Measurements from ENCODE around the gene ZNF99. TPM values are rescaled to one million over a fixed set of nuclear protein-coding genes. Genes with fewer than 3 reads are reported as not detected.
"Not testable (repeated sequence)": the region's sequence is repeated elsewhere in the genome, so short reads cannot be mapped to it uniquely, and the experiment has no call there.

The ZNF99 gene
- total and polyA plus RNA-seq, 4 donors = 0.01 to 0.31 (median 0.06) TPM; not detected in 1

- ATAC-seq (ENCODE audit: insufficient read depth, low FRiP score) = no peak
- no peak for TF ChIP-seq CTCF (IDR thresholded peaks at IDR 0.05; ENCODE audit: control extremely low read depth, extremely low read depth)
- Histone ChIP-seq H3K36me3 (ENCODE audit: control insufficient read depth in 4 of 4, insufficient read depth in 4 of 4, low read length in 4 of 4) (no peaks in the 10 kb centered on the region), H3K9me3 (ENCODE audit: control insufficient read depth in 4 of 4, insufficient read depth in 3 of 4, low read length in 3 of 4) (peaks cover 0 to 21% (median 8%) of the 10 kb centered on the region in 4 donors), H3K4me1 (ENCODE audit: control insufficient read depth in 5 of 5, insufficient read depth in 5 of 5, low read length in 5 of 5) (no peaks in the 10 kb centered on the region), H3K4me3 (no peak overlapping the region), H3K27ac (ENCODE audit: low read depth in 1 of 2, low read length in 1 of 2) (no peak overlapping the region), H3K9ac (ENCODE audit: insufficient read depth in 1 of 2, low read length in 2 of 2) (no peak overlapping the region), H3K27me3 (ENCODE audit: control insufficient read depth in 3 of 3, insufficient read depth in 3 of 3, low read length in 2 of 3) (no peaks in the 10 kb centered on the region)
- 37 to 46% methylated on average over 5 of the region's 5 CpGs for WGBS, 2 donors
- DNase-seq = no peak
These were observed 13.1 kb upstream of the ZNF99 start for GRCh38 chr19:22797040-22797439.

GRCh38 chr19:22792863-22793262 is 8.9 kb upstream of the ZNF99 start:
- ATAC-seq (ENCODE audit: insufficient read depth, low FRiP score); H3K27ac ChIP-seq (ENCODE audit: low read depth in 1 of 2, low read length in 1 of 2); H3K36me3 ChIP-seq (ENCODE audit: control insufficient read depth in 4 of 4, insufficient read depth in 4 of 4, low read length in 4 of 4); H3K4me1 ChIP-seq (ENCODE audit: control insufficient read depth in 5 of 5, insufficient read depth in 5 of 5, low read length in 5 of 5); DNase-seq; H3K4me3 ChIP-seq; H3K27me3 ChIP-seq (ENCODE audit: control insufficient read depth in 3 of 3, insufficient read depth in 3 of 3, low read length in 2 of 3); H3K9ac ChIP-seq (ENCODE audit: insufficient read depth in 1 of 2, low read length in 2 of 2): not testable (repeated sequence)
- H3K9me3 ChIP-seq (ENCODE audit: control insufficient read depth in 4 of 4, insufficient read depth in 3 of 4, low read length in 3 of 4) = peaks cover 0 to 19% (median 2%) of the 10 kb centered on the region in 4 donors
- WGBS, 2 donors = 91 to 94% methylated on average over 4 of the region's 4 CpGs

- WGBS, 2 donors = 56 to 79% methylated on average over 4 of the region's 4 CpGs
- no peak overlapping the region for H3K4me3 ChIP-seq
- H3K9me3 ChIP-seq (ENCODE audit: control insufficient read depth in 4 of 4, insufficient read depth in 3 of 4, low read length in 3 of 4) = peaks cover 0 to 28% (median 15%) of the 10 kb centered on the region in 4 donors
- no peaks in the 10 kb centered on the region for H3K27me3 ChIP-seq (ENCODE audit: control insufficient read depth in 3 of 3, insufficient read depth in 3 of 3, low read length in 2 of 3)
- ATAC-seq (ENCODE audit: insufficient read depth, low FRiP score) (no peak), DNase-seq (no peak)
- no peak for TF ChIP-seq CTCF (IDR thresholded peaks at IDR 0.05; ENCODE audit: control extremely low read depth, extremely low read depth)
- H3K4me1 ChIP-seq (ENCODE audit: control insufficient read depth in 5 of 5, insufficient read depth in 5 of 5, low read length in 5 of 5) = no peaks in the 10 kb centered on the region
- H3K36me3 ChIP-seq (ENCODE audit: control insufficient read depth in 4 of 4, insufficient read depth in 4 of 4, low read length in 4 of 4) = no peaks in the 10 kb centered on the region
- no peak overlapping the region for H3K27ac ChIP-seq (ENCODE audit: low read depth in 1 of 2, low read length in 1 of 2)
- no peak overlapping the region for H3K9ac ChIP-seq (ENCODE audit: insufficient read depth in 1 of 2, low read length in 2 of 2)
These were observed 47.9 kb downstream of the ZNF99 start for GRCh38 chr19:22735911-22736645.

GRCh38 chr19:22733691-22734090 is 50.3 kb downstream of the ZNF99 start:
- DNase-seq = no peak
- 71 to 84% methylated on average over 7 of the region's 7 CpGs for WGBS, 2 donors
- Histone ChIP-seq H3K4me1 (ENCODE audit: control insufficient read depth in 5 of 5, insufficient read depth in 5 of 5, low read length in 5 of 5) (no peaks in the 10 kb centered on the region), H3K9ac (ENCODE audit: insufficient read depth in 1 of 2, low read length in 2 of 2) (no peak overlapping the region), H3K4me3 (no peak overlapping the region), H3K9me3 (ENCODE audit: control insufficient read depth in 4 of 4, insufficient read depth in 3 of 4, low read length in 3 of 4) (peaks cover 0 to 23% (median 11%) of the 10 kb centered on the region in 4 donors), H3K27ac (ENCODE audit: low read depth in 1 of 2, low read length in 1 of 2) (no peak overlapping the region), H3K27me3 (ENCODE audit: control insufficient read depth in 3 of 3, insufficient read depth in 3 of 3, low read length in 2 of 3) (no peaks in the 10 kb centered on the region), H3K36me3 (ENCODE audit: control insufficient read depth in 4 of 4, insufficient read depth in 4 of 4, low read length in 4 of 4) (no peaks in the 10 kb centered on the region)
- TF ChIP-seq CTCF (IDR thresholded peaks at IDR 0.05; ENCODE audit: control extremely low read depth, extremely low read depth) = no peak
- no peak for ATAC-seq (ENCODE audit: insufficient read depth, low FRiP score)

- not testable (repeated sequence) for H3K4me1 ChIP-seq (ENCODE audit: control insufficient read depth in 5 of 5, insufficient read depth in 5 of 5, low read length in 5 of 5); H3K27me3 ChIP-seq (ENCODE audit: control insufficient read depth in 3 of 3, insufficient read depth in 3 of 3, low read length in 2 of 3); H3K9ac ChIP-seq (ENCODE audit: insufficient read depth in 1 of 2, low read length in 2 of 2); H3K4me3 ChIP-seq; H3K36me3 ChIP-seq (ENCODE audit: control insufficient read depth in 4 of 4, insufficient read depth in 4 of 4, low read length in 4 of 4); ATAC-seq (ENCODE audit: insufficient read depth, low FRiP score); DNase-seq; H3K27ac ChIP-seq (ENCODE audit: low read depth in 1 of 2, low read length in 1 of 2)
- H3K9me3 ChIP-seq (ENCODE audit: control insufficient read depth in 4 of 4, insufficient read depth in 3 of 4, low read length in 3 of 4) = peaks cover 0 to 15% (median 4%) of the 10 kb centered on the region in 4 donors
- 83 to 89% methylated on average over 4 of the region's 4 CpGs for WGBS, 2 donors
These were observed 55.7 kb downstream of the ZNF99 start for GRCh38 chr19:22728214-22728613.

GRCh38 chr19:22721533-22721932 is 62.4 kb downstream of the ZNF99 start:
- not testable (repeated sequence) for ATAC-seq (ENCODE audit: insufficient read depth, low FRiP score); H3K36me3 ChIP-seq (ENCODE audit: control insufficient read depth in 4 of 4, insufficient read depth in 4 of 4, low read length in 4 of 4); H3K27me3 ChIP-seq (ENCODE audit: control insufficient read depth in 3 of 3, insufficient read depth in 3 of 3, low read length in 2 of 3); H3K27ac ChIP-seq (ENCODE audit: low read depth in 1 of 2, low read length in 1 of 2); H3K9ac ChIP-seq (ENCODE audit: insufficient read depth in 1 of 2, low read length in 2 of 2); H3K4me3 ChIP-seq; H3K4me1 ChIP-seq (ENCODE audit: control insufficient read depth in 5 of 5, insufficient read depth in 5 of 5, low read length in 5 of 5); DNase-seq
- WGBS, 2 donors = 83 to 95% methylated on average over 6 of the region's 6 CpGs
- peaks cover 0 to 34% (median 7%) of the 10 kb centered on the region in 4 donors for H3K9me3 ChIP-seq (ENCODE audit: control insufficient read depth in 4 of 4, insufficient read depth in 3 of 4, low read length in 3 of 4)

Measured in lung (tissue), 12 donors.